ENCODE data around the gene CEP128.
"Not testable (repeated sequence)": the region's sequence is repeated elsewhere in the genome, so short reads cannot be mapped to it uniquely, and the experiment has no call there.

The CEP128 gene

DNA sequence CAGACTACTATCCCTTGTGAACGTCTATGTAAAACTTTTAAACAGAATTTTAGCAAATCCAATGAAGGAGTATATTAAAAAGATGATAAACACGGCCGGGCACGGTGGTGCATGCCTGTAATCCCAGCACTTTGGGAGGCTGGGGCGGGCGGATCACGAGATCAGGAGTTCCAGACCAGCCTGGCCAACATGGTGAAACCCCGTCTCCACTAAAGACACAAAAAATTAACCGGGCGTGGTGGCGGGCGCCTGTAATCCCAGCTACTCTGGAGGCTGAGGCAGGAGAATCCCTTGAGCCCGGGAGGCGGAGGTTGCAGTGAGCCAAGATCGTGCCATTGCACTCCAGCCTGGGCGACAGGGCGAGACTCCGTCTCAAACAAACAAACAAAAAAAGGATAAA lies 11.7 kb upstream of the CEP128 start:
- DNase-seq (ENCODE audit: low read depth, low spot score): not testable (repeated sequence)

DNA sequence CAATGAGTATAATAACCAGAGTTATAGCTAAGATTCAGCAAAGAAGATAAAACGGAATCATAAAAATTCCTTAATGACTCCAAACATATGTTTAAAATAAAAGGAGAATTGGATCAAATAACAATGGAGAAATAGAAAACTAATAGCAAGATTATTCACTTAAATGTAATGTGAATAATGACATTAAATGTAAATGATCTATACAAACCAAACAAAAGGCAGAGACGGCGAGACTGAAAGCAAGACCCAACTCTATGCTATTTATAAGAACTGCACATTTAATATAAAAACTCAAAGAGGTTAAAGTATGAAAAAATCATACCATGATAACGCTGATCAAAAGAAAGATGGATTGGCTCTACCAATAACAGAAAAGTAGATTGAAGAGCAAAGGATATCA lies 10.0 kb upstream of the CEP128 start:
- no peak for DNase-seq (ENCODE audit: low read depth, low spot score)

DNA sequence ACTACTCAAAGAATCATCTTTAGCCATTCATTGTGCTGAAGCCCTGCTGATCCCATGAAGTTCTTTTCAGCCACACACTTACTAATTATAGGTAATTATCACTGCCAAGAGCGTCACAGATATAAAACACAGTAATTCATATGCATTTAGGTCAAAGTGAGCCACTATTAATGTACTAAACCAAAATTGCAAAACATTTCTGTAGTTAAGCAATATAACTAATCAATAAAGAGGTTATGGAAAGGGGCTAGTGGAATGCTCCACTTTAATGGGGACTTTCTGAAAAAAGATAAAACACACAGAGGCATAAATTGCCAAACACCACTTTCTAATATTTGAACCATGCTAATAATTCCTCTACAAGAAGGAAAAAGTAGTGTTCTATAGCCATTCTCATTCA lies 6.8 kb upstream of the CEP128 start:
- no peak for DNase-seq (ENCODE audit: low read depth, low spot score)

DNA sequence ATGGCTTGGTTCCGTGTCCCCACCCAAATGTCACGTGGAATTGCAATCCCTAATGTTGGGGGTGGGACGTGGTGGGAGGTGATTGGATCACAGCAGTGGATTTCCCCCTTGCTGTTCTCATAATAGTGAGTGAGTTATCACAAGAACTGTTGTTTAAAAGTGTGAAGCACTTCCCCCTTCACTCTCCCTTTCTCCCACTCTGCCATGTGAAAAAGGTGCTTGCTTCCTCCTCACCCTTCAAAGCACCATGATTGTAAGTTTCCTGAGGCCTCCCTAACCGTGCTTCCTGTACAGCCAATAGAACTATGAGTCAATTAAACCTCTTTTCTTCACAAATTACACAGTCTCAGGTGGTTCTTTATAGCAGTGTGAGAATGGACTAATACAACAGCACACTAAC lies 5.3 kb upstream of the CEP128 start:
- DNase-seq (ENCODE audit: low read depth, low spot score): no peak

DNA sequence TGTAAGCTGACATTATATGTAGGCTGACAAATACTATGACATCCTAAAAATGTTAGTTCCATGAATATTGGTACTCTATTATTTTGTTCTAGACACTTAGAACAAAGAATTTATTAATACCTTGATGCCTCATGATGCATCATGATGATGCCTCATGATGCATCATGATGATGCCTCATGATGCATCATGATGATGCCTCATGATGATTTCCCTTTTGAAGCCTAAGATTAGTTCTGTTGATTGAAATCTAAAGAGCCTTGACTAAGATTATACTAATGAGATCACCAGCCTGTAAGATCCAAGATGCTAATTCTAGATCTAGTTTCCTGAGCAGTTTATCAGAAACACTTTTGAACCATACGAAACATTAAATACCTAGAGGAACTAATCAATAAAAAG lies 4.6 kb upstream of the CEP128 start:
- no peak for DNase-seq (ENCODE audit: low read depth, low spot score)

DNA sequence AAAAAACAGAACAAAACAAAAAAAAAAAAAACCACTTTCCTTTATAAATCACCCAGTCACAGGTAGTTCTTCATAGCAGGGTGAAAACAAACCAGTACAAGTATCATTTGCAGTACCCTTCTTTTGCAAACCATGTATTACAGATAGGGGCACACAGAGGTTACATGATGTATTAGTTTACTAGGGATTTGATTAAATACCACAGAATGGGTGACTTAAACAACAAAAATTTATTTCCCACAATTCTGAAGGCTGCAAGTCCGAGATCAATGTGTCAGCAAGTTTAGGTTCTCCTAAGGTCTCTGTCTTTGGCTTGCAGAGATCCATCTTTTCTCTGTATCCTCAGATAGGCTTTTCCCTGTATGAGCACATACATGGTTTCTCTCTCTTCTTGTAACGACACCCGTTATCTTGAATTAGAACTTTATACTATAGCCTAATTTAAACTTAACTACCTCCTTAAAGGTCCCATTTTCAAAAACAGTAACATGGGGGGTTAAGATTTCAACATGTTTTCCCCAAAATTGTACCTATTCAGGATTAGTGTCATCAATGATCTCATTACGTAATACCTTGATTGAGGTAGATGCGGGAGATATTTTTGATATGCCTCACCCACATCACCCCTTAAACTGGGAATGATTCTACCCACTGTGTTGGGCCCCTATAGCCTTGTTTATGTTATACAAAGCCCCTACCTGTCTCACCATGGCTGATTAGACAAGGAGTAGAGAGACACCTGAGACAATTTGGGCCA lies 3.5 kb upstream of the CEP128 start:
- DNase-seq (ENCODE audit: low read depth, low spot score): no peak

DNA sequence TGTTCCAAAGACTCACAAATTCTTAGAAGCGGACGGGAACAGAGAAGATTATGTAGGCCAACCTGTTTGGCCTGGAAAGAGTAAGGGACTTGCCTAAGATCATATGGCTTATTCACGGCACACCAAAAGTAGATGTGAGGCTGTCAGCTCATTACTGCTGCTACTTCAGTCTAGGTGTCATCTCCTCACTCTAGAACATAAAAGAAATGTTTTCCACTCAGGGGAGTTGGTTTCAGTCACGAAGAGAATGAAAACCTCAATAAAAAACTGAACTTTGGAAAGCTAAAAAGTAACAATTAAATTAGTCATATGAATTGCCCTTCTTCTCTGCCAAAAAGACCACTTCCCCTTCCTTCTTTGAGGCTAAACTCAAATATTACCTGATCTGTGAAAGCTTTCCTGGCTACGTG lies 658 bp upstream of the CEP128 start:
- no peak for DNase-seq (ENCODE audit: low read depth, low spot score)

DNA sequence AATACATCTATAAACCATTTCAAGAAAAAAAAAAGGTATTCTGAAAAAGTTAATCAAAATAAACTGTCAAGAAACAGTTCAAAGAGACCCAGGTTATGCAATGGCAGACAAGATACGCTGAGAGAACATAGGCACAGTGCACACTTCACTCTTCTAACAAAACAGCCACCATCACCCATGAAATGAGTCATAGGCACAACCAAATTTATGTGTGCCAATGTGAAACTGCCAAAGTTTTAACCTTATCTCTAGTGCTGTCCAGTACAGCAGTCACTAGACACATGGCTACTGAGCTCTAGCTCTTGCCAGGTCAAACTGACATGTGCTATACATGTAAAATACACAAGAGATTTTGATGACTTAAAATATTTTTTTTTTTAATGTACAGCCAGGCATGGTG lies 1.4 kb downstream of the CEP128 start:
- no peak for DNase-seq (ENCODE audit: low read depth, low spot score)

DNA sequence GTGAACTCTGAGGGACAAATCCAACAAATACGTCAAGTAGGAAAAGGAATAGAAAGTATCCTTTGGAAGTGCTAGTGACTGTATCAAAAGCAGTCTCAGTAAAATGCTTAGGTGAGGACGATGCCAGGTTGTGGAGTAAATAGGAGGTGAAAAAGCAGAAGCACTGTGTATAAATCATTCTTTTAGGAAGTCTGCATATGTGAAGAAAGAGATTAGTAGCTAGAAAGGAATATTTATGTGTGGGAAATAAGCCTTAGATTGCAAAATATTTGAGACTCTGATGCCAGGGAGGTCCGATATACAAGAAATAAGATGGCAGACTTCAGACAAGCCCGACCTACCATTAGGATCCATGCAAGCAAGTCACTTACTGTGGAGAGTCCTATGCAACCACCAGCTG lies 7.9 kb downstream of the CEP128 start:
- no peak for DNase-seq (ENCODE audit: low read depth, low spot score)

DNA sequence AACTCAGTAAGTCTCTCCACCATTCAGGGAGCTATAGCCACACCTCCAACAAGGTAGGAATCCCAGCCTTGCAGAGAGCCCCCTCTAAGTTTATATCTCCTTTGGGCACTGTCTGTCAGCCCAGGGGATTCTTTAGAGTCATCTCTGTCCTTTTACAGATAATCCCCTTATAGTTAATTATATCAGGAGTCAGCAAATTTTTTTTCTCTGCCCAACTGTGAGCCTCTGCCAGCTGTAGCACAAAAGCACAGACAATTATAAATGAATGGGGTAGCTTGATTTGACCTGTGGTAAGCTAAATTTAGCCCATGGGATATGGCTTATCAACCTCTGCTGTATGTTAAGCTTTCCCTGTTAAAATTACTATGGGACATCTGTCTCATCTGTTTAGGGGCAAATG lies 8.3 kb downstream of the CEP128 start:
- no peak for DNase-seq (ENCODE audit: low read depth, low spot score)

DNA sequence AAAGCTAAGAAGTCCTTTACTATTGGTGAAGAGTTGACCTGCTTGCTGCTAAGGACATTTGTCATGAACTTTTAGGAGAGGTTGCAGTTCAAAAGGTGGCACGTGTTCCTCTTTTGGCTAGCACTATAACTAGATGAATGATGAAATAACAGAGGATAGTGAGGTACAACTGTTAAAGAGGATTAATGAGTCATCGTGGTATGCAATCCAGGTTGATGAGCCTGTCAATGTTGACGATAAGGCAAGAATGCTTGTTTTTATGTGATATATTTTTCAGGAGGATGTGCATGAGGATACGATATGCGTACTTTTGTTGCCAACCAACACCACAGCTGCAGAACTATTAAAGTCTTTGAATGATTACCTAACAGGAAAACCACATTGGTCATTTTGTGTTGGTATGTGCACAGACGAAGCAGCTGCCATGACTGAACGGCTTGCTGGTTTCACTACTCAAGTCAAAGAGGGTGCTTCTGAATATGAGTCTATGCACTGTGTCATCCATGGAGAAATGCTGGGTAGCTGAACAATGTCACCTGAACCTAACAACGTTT lies 10.6 kb downstream of the CEP128 start:
- no peak for DNase-seq (ENCODE audit: low read depth, low spot score)

DNA sequence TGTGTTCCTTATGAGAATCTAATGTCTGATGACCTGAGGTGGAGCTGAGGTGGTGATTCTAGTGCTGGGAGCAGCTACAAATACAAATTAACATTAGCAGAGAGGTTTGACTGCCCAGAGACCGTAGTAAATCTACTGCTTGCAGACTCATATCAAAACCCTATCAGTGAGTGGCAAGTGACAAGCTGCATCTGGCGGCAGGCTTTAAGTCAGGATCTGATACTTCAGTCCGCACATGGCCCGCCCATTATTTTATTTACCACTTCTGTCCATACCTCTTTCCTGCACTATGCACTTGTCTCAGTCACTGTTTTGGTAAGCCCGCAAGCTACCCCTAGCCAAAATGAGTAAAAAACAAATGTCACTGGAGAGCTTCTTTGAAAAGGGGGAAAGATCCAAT lies 11.4 kb downstream of the CEP128 start:
- no peak for DNase-seq (ENCODE audit: low read depth, low spot score)

DNA sequence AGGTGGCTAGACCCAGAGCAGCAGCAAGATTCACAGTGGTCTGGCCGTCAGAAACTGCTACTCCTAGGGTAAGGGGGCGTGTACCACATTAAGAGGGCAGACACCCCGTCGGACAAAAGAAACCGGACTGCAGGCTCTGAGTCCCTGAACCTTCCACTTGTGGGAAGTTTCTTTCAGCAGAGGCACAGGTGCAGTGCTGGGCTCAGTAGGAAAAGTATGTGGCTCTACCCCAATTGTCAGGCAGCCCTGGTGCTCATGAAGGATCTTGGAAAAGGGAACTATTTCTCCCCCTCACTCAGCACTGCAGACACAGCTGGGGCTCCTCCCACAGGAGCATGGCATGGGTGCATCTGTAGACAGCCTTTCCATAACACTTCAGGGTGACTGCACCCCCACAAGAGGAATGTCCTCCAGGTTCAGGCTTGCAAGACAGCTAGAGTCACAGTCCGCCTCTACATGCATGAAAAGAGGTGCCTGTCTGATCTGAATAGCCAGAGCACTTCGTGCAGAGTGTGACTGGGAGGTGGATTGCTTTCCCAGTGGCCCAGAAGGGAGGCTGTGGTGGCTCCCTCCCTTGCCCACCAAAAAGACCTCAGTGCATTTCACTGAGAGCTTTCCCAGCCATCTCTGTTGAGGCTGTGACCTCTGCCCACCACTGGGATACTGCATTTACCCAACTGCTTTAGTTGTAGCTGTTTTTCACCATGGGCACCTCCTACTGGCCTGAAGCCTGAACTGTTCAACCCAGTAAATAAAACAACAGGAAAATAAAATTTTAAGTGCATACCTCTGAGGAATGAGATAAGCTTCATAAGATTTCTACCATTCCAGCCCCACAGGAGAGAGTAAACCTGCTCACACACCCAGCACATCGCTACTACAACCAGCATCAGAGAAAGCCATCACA lies 14.2 kb downstream of the CEP128 start:
- DNase-seq (ENCODE audit: low read depth, low spot score): no peak

DNA sequence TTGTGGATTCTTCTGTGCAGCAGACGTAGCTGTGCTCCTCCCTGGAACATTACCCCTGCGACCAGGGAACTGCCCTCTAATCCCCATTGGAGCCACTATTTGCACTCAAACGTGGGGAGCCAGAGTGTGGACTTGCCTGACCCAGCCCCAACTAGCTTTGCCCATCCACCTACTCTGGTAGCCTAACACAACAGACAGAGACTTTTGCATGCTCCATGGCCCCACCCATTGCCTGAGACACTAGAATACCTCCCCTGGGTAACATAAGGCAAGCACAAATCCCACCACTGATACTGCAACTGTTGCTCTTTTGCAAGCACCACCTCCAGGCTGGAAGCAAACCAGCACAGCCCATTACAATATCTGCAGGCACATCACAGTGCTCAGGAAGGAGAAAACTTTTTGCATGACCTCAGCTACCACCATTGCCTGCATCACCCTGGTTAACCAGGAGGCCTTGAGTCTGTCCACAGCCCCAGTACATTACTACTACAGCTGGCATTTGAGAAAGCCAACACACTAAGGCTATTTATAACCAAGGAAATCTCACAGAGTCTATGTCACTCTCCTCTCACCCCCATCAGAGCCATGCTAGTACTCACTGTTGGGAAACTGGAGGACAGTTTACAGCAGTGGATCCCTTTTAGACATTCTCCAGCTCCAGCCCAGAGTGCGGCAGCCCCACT lies 15.0 kb downstream of the CEP128 start:
- no peak for DNase-seq (ENCODE audit: low read depth, low spot score)

DNA sequence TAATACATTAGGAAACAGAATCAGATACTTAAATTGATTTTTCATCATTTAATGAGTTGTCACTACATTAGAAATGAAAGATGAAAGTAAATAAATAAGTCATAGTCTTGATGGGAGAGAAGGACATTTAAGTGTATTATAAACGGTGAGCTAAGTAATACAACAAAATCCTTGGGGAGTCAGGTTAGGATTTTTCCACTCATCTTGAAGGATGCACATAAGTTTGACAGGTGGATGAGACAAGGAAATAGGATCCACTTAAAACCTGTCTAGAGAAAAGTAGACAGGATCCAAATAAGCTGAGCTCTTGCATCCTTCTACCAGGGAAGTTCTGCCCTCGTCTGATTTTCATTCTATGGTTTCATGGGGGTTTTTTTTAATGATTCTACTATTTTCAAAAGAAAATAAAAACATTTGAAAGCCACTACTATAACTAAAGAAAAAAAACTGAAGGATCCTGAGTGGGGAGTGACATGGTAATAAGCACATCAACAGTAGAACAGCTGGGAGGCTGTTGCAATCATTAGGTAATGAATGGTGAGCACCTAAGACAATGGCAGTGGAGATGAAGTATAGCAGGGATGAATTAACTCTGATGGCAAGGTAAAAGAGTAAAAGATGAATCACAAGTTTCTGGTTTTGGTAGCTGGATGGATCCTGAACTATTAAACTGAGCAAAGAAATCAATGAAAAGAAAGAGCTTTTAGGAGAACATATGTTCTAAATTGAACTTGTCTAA lies 17.0 kb downstream of the CEP128 start:
- DNase-seq (ENCODE audit: low read depth, low spot score): no peak

DNA sequence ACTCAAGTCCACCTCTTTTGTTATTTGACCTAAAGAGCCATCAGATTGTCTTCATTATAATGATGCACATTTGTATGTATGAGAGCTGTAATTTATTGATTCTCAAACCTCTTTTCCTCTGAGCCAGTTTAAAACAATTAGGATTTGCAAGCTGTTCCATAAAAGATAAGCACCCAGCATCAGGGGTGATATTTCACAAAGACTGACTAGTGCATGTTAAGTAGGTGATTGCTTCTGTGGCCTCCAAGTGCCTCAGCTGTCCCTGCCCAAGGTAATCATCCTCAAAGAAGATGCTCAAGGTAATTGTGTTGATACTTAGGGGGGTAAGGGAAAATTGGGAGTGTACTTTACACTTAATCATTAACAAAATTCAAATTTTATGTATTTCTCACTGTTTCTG lies 18.2 kb downstream of the CEP128 start:
- no peak for DNase-seq (ENCODE audit: low read depth, low spot score)

DNA sequence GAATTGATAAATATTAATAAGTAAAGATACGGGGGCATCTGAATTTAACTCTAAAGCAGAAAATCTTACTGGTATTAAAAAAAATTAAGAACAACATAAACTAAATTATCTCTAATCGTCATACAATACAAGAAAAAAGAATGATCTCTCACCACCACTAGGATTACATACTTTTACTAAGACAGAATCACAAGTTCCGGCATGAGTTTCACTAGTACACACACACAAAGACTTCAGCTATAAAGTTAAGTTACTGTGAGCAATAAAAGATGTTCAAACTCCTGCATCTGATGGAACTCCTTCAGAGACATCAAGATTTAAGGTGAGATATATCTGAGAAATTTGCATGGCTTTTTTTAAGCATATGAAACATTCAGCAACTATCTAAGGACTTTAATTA lies 21.9 kb downstream of the CEP128 start:
- no peak for DNase-seq (ENCODE audit: low read depth, low spot score)

DNA sequence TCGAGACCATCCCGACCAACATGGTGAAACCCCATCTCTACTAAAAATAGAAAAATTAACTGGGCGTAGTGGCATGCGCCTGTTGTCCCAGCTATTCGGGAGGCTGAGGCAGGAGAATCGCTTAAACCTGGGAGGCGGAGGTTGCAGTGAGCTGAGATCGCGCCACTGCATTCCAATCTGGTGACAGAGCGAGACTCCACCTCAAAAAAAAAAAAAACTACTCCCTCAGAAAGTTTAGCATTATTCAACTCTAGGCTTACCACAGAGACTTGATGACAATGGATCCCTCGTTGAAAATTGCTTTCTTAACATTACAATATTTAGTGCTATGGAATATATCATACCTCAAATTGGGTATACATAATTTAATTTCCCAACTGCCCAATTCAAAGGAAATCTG lies 29.5 kb downstream of the CEP128 start:
- DNase-seq (ENCODE audit: low read depth, low spot score): not testable (repeated sequence)

DNA sequence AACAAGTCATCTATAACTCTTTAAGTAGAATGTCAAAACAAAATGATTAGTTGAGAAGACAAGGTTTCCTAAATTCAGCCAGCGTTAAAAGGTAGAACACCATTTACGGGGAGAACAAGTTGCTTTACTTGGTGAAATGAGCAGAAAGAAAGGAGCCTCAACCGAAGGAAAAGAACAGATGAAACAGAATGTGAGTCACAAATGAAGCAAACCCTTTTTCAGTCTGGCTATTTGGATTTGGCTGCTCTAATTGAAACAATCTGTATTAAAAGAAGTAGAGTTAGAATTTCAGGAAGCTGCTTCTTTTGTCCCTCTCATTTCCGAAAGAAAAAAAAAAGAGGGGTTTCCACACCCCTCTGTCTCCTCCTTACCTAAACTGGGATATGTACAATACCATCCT lies 34.6 kb downstream of the CEP128 start:
- DNase-seq (ENCODE audit: low read depth, low spot score): no peak

DNA sequence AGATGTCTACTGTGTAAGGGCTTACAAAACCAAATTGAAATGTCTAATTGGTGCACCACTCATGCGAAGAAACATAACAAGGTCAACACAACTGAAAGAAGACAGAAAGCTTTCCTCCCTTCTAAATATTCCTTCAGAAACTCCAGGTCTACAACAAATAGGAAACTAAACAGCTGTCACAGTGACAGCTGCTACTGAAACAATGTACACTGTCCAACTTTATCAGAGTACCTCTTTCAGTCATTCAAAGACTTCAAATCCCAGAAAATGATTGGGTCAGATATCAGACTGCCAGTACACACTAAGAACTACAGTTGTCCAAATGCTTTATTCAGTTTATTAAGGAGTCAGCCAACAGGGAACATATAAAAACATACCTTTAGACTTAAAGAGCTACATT lies 35.2 kb downstream of the CEP128 start:
- no peak for DNase-seq (ENCODE audit: low read depth, low spot score)

DNA sequence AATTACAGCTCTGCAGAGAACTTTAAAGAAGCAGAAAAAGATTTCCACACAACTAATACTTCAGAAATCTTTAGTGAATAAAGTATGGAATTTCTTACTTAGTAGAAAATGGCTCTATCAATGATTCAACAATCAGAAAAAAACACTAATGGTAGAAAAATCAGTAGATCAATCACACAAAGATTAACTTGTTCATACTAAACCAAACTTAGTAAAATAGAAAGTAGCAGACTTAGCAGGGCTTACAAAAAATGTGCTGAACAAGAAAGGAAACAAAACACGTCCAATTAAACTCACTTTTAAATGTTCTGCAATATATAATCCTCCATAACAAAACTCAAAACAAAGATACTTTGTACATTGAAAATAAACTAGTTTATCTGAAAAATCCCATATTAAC lies 38.9 kb downstream of the CEP128 start:
- DNase-seq (ENCODE audit: low read depth, low spot score): no peak

DNA sequence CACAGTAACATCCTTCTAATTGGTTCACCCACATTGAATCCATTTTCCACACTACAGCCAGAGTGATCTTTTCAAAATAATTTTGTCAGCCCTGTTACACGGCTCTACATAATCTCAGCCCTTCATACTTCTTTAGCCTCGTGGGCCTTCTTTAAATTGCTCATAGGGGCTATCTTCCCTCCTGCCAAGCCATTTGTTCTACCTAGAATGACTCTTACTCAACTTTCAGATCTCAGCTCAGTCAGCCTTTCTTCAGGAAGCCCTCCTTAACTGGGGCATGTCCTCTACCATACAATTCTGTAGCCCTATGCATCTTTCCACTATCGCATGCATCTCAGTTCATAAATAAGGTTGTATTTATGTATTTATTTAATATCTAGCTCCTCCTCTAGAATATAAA lies 39.7 kb downstream of the CEP128 start:
- DNase-seq (ENCODE audit: low read depth, low spot score): no peak
